ENCODE measurements around the gene AHRR. TPM values are rescaled to one million over a fixed set of nuclear protein-coding genes. Genes with fewer than 3 reads are reported as not detected.

The AHRR gene
- total RNA-seq, 1 donor from 2014 or later, result 11.3 TPM

GRCh38 chr5:453725-454481, 132.4 kb downstream of the AHRR start:
- Histone ChIP-seq H3K27me3 (no peaks in the 10 kb centered on the region), H3K4me3 (no peak overlapping the region), H3K4me1 (peaks cover 31% of the 10 kb centered on the region), H3K36me3 (peaks cover 0 to 70% of the 10 kb centered on the region in 2 donors), H3K27ac (peak overlapping the region; percentile 9), H3K9me3 (peaks cover 5% of the 10 kb centered on the region)
- TF ChIP-seq POLR2A (IDR thresholded peaks at IDR 0.05), result no peak
- TF ChIP-seq, protein P1, sequence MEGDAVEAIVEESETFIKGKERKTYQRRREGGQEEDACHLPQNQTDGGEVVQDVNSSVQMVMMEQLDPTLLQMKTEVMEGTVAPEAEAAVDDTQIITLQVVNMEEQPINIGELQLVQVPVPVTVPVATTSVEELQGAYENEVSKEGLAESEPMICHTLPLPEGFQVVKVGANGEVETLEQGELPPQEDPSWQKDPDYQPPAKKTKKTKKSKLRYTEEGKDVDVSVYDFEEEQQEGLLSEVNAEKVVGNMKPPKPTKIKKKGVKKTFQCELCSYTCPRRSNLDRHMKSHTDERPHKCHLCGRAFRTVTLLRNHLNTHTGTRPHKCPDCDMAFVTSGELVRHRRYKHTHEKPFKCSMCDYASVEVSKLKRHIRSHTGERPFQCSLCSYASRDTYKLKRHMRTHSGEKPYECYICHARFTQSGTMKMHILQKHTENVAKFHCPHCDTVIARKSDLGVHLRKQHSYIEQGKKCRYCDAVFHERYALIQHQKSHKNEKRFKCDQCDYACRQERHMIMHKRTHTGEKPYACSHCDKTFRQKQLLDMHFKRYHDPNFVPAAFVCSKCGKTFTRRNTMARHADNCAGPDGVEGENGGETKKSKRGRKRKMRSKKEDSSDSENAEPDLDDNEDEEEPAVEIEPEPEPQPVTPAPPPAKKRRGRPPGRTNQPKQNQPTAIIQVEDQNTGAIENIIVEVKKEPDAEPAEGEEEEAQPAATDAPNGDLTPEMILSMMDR (IDR thresholded peaks at IDR 0.05), result no peak
- no peak for TF ChIP-seq POLR2AphosphoS5 (IDR thresholded peaks at IDR 0.05; ENCODE audit: insufficient read depth in 1 of 2, low read depth in 1 of 2)
- DNase-seq (ENCODE audit: extremely low spot score in 2 of 2), result no peak
- intact Hi-C loops (cut with DNase I), result no loop called here

GRCh38 chr5:454936-455335, 133.4 kb downstream of the AHRR start:
- no peak for DNase-seq (ENCODE audit: extremely low spot score in 2 of 2)
- peaks cover 0 to 66% of the 10 kb centered on the region in 2 donors for H3K36me3 ChIP-seq
- no peaks in the 10 kb centered on the region for H3K27me3 ChIP-seq
- TF ChIP-seq, protein P1 (IDR thresholded peaks at IDR 0.05), result no peak
- TF ChIP-seq POLR2AphosphoS5 (IDR thresholded peaks at IDR 0.05; ENCODE audit: insufficient read depth in 1 of 2, low read depth in 1 of 2), result no peak
- no peak for TF ChIP-seq POLR2A (IDR thresholded peaks at IDR 0.05)
- intact Hi-C loops (cut with DNase I), result no loop called here
- H3K4me1 ChIP-seq, result peaks cover 35% of the 10 kb centered on the region
- no peak overlapping the region for H3K4me3 ChIP-seq
- peaks cover 5% of the 10 kb centered on the region for H3K9me3 ChIP-seq
- no peak overlapping the region for H3K27ac ChIP-seq

- H3K9me3 ChIP-seq, result peaks cover 5% of the 10 kb centered on the region
- TF ChIP-seq POLR2AphosphoS5 (IDR thresholded peaks at IDR 0.05; ENCODE audit: insufficient read depth in 1 of 2, low read depth in 1 of 2) (no peak), POLR2A (IDR thresholded peaks at IDR 0.05) (no peak)
- TF ChIP-seq, protein P1 (IDR thresholded peaks at IDR 0.05), result no peak
- DNase-seq (ENCODE audit: extremely low spot score in 2 of 2), result no peak
- no peak overlapping the region for H3K27ac ChIP-seq
- H3K36me3 ChIP-seq, result peaks cover 0 to 66% of the 10 kb centered on the region in 2 donors
- peaks cover 35% of the 10 kb centered on the region for H3K4me1 ChIP-seq
- no peaks in the 10 kb centered on the region for H3K27me3 ChIP-seq
- intact Hi-C loops (cut with DNase I), result no loop called here
- H3K4me3 ChIP-seq, result no peak overlapping the region
Observed at GRCh38 chr5:455806-456205, 134.3 kb downstream of the AHRR start.

GRCh38 chr5:456351-457194, 135.1 kb downstream of the AHRR start:
- peaks cover 0 to 58% of the 10 kb centered on the region in 2 donors for H3K36me3 ChIP-seq
- DNase-seq (ENCODE audit: extremely low spot score in 2 of 2), result no peak

More at GRCh38 chr5:456351-457194, 135.1 kb downstream of the AHRR start:
- no peak overlapping the region for H3K4me3 ChIP-seq
- TF ChIP-seq, protein P1 (IDR thresholded peaks at IDR 0.05), result no peak
- no peak for TF ChIP-seq POLR2AphosphoS5 (IDR thresholded peaks at IDR 0.05; ENCODE audit: insufficient read depth in 1 of 2, low read depth in 1 of 2)
- no peak for TF ChIP-seq POLR2A (IDR thresholded peaks at IDR 0.05)
- no peaks in the 10 kb centered on the region for H3K27me3 ChIP-seq
- H3K27ac ChIP-seq, result no peak overlapping the region
- peaks cover 35% of the 10 kb centered on the region for H3K4me1 ChIP-seq
- intact Hi-C loops (cut with DNase I), result no loop called here
- peaks cover 2% of the 10 kb centered on the region for H3K9me3 ChIP-seq
